Subcutaneous preadipocyte (primary cell): Measurements from ENCODE around the gene U2SURP. TPM values are rescaled to one million over a fixed set of nuclear protein-coding genes. Genes with fewer than 3 reads are reported as not detected.

ENCODE experiments used
- small RNA-seq: library from RNA; depleted of rRNA; stranded (forward); fragments of <200 nt; gene quantifications from one replicate; pipeline ENCODE3, GENCODE V24; 2012
- total RNA-seq: library from RNA; depleted of rRNA; stranded (reverse); fragments of >200 nt; gene quantifications from 2 replicates; pipeline ENCODE4 v1.2.3, GENCODE V29; 2012

U2SURP gene
- 67.6 and 99.5 TPM in 2 replicates for total RNA-seq

GRCh38 chr3:143001369-143002082, at the start of gene U2SURP:
Gene U2SURP, plus strand, starts transcription at chr3:143001570. Its CDS starts 59 bp downstream, at chr3:143001629.

DNA sequence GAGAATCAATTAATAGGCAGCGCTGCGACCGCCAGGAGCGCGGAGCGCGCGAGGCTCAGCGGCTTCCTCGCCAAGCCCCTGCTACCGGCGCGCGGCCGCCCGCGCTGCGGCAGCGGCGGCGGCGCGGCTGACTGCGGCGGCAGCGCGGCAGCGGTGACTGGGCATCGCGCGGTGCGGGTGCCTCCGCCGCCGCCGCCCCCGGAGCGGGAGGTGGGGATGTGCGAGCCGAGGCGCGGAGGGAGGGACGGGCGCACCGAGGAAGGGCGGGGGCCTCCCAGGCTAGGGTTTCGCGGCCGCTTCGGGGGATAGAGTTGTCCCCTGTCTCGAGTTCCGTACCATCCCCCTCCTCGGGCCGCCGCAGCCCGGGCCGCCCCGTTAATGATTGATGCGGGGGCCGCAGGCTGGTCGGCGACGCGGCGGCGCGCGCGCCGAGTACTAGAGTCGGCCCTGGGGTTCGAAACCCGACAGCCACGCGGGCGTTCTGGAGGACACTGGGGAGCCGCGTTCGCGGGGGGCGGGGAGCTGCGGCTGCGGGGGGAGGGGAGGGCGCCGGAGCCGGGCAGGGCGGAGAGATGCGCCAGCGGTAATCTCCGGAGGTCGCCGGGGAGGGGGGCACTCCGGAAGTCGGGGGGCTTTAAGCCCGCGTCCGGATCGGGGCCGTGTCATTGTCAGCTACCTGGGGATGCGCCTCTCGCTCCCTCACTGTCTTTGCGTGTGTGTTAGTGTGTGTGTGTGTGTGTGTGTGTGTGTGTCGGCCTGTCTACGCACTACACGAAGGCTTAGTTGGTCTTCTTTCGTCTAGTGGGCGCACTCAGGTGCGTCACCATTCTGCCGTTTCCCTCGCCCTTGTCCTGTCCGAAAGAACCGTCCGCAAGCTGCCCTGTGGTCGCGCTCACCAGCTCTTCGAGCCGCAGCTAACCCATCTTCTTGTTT, 37.6 kb upstream of the U2SURP start, which contains the start of gene PAQR9:
Gene PAQR9, minus strand, starts transcription at position 159 of the 933 bp plus-strand sequence. CDS start 338 bp downstream, outside the sequence.

Small RNA genes within 50 kb of the gene (small RNA-seq; reads per million reads assigned to genes)
- gene AC021074.2, result not detected

Other genes starting within 250 kb of the U2SURP start
- 28.0 and 65.8 TPM in 2 replicates for gene PCOLCE2, start 112.5 kb upstream of the U2SURP start, total RNA-seq
- gene PAQR9, start 37.9 kb upstream of the U2SURP start, total RNA-seq, result 0.20 TPM in 1 of 2 replicates, not detected in the other
- gene CHST2, start 118.2 kb downstream of the U2SURP start, total RNA-seq, result 67.4 and 73.1 TPM in 2 replicates